HG03196 (cell line): ENCODE data around the gene CAMKMT.

ENCODE experiments used
- ATAC-seq: cut with Tn5 transposase; IDR thresholded peaks from one replicate; pipeline ENCODE4 v1.9.1; 2021; ENCODE audit not compliant: unreplicated experiment

Gene CAMKMT

GRCh38 chr2:44548221-44549098, 186.7 kb downstream of the CAMKMT start:
- no peak for ATAC-seq

- no peak for ATAC-seq
Observed at GRCh38 chr2:44549099-44549471, 187.3 kb downstream of the CAMKMT start.

DNA sequence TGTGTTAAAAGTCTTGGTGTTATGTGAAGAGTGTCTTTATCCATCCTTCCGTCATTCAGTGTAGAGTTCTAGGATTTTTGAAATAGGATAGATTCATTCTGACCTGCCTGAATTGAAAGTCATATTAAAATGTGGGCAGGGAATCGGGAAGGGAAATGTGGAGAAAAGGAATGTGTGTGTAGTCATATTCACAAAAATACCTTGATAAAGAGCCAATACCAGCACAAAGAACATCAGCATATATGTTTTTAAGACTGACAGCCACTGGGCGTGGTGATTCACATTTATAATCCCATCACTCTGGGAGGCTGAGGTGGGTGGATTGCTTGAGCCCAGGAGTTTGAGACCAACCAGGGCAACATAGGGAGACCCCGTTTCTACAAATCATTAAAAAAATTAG, 188.1 kb downstream of the CAMKMT start:
- no peak for ATAC-seq

DNA sequence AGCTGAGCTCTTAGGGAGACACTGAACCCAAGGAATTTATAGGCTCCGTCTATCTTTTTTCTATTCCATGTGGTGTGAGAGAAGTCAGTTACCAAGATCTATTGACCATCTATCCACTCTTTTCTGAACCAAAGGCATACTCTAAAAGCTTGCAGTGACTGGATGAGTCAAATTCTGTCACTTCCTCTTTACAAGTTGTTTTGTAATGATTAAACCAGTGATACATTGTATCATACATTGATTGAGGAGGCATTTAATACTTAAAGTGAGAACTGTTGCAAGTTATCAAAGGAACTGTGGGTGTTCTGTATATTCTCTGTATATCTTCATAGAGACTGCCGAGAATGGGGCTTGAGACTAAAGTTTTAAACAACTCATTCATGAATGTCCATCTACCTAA, 188.8 kb downstream of the CAMKMT start:
- no peak for ATAC-seq

GRCh38 chr2:44551497-44551896, 189.8 kb downstream of the CAMKMT start:
- ATAC-seq = no peak

DNA sequence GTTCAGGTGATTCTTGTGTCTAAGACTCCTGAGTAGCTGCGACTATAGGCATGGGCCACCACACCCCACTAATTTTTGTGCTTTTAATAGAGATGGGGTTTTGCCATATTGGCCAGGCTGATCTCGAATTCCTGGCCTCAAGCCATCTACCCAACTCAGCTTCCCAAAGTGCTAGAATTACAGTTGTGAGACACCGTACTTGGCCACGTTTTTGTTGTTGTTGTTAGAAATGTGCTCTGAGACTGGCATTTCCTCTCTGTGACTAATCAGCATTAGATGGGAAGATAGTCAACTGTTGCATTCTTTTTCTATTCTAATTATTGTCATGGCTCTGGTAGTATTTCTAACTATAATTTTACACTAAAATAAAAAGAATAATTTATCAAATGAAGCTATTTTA, 191.7 kb downstream of the CAMKMT start:
- no peak for ATAC-seq

DNA sequence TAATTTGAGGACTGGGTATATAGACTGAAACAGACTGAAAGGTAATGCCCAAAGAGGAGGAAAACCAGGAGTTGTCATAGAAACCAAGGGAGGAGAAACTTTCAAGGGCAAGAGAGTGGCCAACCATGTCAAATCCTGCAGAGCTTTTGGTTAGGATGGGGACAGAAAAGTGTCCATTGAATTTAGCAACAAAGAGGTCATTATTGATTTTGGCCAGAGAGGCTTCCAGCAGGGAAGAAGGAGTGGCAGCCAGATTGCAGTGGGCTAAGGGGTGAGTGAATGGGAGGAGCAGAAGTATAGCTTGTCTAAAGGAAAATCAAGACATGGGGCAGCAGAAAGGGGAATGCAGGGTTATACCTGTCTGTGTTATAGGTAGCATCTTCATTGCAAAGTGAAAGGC, 194.0 kb downstream of the CAMKMT start:
- ATAC-seq = no peak

DNA sequence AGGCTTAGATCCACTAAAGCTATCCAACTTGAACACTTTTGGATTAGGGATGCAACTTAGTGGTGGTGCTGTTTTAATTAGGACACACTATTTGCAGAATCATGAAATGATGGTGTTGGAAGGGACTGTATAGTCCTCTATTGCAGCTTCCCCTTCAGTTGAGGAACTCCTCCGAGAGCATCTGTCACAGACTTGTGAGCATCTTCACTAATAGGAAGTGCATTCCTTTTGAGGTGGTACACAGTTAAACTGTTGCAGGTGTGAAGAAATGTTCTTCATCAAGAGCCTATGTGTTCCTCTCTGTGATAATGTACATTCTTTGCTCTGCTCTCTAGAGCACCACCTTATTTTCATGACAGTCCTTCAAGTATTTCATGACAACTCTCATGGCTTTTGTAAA, 197.4 kb downstream of the CAMKMT start:
- ATAC-seq = no peak

GRCh38 chr2:44560352-44560751, 198.6 kb downstream of the CAMKMT start:
- ATAC-seq = no peak

DNA sequence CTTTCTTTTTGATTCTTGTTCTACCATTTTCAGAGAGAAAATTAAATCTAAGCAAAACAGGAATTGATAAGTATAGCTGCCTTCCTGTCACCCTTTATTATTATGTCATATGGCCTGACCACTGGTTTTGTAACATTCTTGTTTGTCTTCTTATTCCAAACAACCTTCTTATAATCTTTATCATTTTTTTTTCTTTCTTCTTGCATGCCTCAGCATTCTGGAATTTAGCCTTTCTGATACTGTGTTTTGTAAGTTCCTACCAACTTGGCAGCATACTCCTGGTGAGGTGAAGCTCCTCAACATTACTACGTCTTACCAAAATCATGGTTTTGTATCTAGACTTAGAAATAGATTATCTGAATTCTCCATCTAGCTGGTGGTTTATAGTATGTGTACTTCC, 199.2 kb downstream of the CAMKMT start:
- no peak for ATAC-seq

GRCh38 chr2:44562737-44563136, 201.0 kb downstream of the CAMKMT start:
- no peak for ATAC-seq

DNA sequence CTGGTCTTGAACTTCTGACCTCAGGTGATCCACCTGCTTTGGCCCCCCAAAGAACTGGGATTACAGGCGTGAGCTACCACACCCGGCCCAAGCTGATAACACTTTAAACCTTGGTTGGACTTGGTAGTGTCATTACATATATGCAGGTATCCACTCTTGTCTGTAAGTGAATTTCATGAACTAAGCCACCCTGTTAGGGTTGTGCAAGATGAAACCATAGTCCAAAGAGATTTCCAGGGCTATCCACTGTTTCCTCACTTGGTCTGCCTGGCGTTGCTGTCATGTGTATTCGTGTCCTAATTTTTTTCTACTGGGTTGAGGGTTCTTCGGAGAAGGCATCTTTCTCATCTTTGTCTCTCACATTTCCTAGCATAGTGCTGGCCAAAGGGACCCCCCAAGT, 203.0 kb downstream of the CAMKMT start:
- no peak for ATAC-seq

DNA sequence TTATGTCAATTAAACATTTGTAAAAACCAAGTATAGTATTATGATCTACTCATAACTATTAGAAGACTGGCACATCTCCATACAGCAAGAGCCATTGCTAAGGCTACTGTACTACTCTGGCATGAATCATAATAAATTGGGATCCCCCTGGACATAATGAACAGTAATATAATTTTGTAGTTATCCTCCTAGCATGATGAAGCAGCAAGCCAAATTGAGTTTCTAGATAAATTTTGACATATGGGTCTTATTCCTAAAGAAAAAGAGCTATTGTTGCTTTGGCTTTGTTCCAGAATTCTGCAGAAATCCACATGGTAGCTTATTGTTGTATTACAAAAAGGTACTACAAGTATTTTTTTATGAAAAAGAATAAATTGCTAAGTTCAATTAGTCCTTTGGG, 204.3 kb downstream of the CAMKMT start:
- ATAC-seq = no peak

GRCh38 chr2:44569491-44569890, 207.7 kb downstream of the CAMKMT start:
- no peak for ATAC-seq

GRCh38 chr2:44570271-44570670, 208.5 kb downstream of the CAMKMT start:
- ATAC-seq = no peak

DNA sequence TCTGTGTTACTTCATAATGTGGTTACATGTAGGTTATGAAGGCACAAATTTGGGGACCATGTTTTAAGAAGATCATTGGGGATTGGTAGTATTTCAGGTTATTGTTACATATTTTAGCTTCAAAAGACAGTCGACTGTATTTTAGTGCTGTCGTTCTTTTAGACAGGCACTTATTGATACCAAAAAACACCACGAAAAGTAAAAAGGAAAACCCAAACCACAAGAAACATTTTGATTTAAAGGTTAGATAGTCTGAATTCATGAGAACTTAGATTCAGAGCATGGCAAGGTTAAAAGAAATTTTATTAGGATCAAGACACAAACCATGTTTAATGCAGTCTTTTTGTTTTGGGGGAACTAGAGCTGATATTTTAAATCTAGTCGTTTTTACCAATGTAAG, 209.0 kb downstream of the CAMKMT start:
- ATAC-seq = no peak

DNA sequence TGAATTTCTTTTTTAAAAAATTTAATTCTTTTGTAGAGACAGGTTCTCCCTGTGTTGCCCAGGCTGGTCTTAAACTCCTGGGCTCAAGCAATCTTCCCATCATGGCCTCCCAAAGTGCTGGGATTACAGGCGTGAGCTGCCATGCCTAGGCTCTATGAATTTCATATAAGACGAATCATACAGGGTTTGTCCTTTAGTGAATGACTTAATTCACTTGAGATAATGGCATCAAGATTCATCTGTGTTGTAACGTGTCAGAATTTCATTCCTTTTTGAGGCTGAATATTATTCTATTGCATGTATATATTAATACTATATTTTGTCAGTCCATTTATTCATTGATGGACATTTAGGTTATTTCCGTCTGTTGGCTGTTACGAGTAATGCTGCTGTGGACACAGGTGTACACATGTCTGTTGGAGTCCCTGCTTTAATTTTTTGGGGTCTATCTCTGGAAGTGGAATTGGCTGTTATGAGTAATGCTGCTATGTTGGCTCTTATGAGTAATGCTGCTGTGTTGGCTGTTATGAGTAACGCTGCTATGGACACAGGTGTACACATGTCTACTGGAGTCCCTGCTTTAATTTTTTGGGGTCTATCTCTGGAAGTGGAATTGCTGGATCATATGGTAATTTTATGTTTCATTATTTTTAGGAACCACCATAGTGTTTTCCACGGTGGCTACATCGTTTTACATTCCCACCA, 210.6 kb downstream of the CAMKMT start:
- no peak for ATAC-seq

DNA sequence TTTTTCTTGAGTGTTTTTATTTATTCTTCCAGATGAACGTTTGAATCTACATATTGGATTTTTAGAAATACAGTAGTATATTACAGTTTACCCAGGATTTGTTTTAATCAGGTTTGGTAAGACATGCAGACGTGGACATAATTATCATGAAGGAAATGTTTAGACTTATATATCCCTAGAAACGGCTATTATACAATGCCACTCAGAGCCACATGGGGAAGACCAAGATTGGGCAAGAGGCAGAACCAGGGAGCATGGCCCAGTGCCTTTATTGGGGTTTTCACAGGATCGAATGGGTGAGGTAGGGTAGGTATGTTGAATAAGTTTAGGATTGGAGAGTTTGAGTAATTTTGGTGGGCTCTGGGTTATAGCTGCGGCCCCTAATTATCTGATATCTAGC, 212.2 kb downstream of the CAMKMT start:
- no peak for ATAC-seq

DNA sequence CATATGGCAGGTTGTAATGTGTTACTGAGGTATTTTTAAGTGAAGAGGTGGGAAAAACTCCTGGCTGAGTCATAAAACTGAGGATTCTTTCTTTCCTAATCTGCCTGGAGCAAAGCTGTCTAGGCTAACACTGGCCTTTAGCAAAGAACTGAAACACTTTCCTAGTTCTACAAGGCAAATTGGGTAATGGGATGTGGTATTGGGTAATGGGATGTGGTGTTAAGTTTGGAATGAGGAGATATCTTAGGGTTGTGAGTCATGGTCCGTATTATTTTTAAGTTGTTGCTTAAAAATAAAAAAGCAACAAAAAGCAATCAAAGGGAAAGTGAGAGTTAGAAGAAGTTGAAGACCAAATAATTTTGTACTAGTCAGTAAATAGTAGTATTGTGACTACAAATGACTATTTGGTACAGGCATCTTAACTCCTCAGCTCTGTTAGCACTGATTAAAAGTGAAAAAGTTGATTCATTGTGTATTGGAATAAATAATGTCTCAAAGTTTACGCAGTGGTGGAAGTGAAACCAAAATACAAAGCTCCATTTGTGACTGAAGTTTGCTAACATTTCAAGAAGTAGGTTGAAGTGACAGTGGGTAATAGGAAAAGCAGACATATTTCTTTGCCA, 216.8 kb downstream of the CAMKMT start:
- ATAC-seq = peak; percentile 51

DNA sequence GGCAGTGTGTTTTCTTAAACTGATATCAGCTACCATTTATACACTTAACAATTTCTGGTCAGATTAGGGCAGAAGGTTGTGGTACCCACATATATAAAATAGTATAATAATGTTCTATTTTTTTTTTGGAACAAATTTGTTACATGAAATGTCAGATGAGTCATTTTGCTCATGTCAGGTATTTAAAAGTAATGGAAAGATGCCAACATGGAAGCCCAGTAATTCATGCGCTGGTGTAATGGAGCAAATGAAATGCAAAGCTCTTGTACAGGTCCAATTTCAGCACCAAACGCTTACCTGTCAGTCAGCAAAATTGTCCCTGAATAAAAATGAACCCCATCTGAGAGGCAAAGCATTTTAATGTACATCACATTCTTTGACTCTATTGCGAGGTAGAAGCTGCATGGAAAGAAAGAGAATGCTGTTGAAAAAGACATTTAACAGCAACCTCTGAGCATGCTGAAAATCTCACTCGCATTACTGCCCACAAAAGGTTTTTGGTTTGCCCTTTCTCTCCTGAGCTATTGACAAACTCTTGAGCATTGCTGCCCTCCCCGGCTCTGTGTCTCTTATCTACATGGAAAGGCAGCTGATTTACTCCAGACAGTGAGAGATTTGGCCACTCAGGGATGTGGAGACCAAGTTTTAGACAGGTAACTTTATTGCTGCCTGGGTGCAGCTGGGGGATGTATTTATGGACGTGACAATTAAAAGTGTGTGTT, 217.5 kb downstream of the CAMKMT start:
- ATAC-seq = no peak

DNA sequence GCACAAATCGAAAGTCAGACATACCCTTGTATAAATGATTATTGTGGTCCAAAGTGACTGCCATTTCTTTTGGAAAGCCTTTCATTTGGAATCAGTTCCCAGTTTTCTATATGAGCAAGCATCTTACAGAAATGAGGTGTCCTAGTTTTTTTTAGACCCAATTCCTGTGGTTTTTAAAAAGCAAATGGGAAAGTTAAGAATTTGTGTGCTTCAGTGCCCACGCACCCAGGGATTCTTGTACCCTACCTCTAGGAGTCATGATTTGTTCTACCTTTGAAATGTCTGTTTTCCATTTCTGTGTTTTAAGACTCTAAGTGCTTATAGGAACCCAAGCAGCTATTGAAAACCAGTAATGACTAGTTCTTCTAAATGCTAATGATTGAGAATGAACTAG, 218.1 kb downstream of the CAMKMT start:
- ATAC-seq = no peak
